HG02610 (cell line): Measurements from ENCODE around the gene BFSP1.

ENCODE experiments used
- ATAC-seq: cut with Tn5 transposase; IDR thresholded peaks from one replicate; pipeline ENCODE4 v1.9.1; 2021; ENCODE audit warnings: mild to moderate bottlenecking, moderate library complexity; ENCODE audit not compliant: unreplicated experiment

The BFSP1 gene

DNA sequence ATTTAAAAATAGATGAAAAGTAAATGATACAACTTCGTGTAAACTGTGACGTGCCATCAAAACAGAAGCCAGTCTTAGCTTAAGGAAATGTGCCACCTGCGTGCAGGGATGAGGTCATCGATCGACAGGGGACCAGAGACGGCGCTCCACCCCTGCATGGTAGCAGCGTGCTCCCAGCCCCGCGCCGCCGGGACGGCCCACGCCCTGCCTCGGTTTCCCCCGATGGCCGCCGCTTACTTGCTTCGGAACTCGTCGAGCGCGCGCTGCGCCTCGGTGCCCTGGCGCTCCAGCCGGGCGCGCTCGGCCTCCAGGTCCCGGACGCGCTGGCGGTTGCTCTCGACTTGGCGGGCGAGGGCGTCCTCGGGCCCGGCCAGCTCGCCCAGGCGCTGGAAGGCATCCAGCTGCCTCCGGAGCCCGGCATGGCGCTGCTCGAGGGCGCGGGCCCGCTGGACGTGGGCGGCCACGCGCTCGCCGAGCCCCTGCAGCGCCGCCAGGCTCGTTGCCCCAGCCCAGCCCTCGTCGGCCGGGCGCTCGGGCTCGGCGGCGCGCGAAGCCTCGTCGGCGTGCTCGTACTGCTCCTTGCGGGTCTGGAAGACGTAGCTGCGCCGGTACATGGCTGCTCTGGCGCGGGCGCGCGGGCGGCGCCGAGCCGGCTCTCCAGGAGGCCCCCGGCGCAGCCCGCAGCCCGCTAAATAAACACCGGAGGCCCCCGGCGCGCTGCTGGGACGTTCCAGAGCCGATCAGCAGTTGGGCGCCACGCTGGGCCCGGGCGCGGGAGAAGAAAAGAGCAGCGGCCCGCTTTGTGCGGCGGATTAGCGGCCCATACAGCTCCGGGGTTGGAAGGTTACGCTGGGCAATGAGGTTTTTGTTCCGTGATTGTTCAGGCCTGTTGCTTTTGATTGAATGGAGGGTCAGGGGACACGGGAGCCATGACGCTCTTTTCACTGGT is at the start of gene BFSP1:
TSS of gene BFSP1 (minus strand) at position 664 of the 949 bp plus-strand sequence. CDS start at position 614, 50 bp downstream.
- ATAC-seq = no peak

DNA sequence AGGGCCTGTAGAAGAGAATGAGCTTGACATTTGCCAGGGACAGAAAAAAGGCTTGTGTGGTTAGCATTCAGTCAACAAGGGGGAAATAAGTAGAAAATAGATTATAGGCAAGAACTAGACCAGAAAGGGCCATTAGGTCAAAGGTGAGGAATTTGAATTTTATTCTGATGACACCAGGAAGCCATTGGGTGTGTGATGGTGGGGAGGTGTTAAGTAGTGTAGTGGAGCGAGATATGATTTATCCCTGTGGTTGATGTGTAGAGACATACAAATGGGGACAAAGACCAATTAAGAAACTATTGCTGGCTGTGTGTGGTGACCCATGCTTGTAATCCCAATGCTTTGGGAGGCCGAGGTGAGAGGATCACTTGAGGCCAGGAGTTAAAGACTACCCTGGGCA is 49.7 kb upstream of the BFSP1 start:
- ATAC-seq = no peak

DNA sequence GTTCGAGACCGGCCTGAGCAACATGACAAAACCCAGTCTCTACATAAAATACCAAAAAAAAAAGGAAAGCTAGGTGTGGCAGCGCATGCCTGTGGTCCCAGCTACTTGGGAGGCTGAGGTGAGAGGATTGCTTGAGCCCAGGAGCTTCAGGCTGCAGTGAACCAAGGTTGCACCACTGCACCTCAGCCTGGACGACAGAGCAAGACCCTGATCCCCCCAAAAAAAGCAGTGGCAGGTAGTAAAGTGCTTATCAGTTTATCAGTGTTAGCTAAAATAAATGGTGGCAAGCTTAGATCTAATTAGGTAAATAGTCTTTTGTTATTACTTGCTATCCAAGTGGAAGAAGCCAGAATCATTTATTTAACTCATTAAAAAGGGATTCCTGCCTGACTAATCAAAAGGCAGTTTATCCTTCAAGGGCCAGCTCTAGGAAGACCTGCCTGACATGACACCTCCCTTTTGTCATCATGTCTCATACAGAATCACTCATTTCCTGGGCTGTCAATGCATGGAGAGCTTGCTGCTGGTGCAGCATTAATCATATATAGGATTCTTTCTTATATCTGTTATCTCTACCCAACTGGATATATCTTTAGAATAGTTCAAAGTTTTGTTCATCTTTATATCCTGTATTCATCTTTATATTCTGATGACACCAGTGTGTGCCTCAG is 48.3 kb upstream of the BFSP1 start:
- no peak for ATAC-seq

DNA sequence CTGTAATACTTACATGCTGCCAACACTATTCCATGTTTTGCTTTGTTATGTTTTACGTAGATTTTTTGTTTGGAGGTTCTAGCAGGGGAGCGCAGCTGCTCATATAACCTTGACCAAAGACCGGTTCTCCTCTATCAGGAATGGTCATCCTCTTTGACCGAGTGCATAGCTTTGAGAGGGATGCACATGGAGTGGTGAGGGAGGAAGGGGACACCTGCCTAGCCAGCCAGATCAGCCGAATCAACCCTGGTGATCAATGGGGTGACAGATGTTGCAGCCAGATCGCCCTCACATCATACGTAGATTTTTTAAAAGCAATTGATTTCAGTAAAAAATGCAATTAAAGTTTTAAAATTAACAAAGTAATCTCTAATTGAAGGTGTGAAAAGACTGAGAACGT is 45.0 kb upstream of the BFSP1 start:
- ATAC-seq = no peak

DNA sequence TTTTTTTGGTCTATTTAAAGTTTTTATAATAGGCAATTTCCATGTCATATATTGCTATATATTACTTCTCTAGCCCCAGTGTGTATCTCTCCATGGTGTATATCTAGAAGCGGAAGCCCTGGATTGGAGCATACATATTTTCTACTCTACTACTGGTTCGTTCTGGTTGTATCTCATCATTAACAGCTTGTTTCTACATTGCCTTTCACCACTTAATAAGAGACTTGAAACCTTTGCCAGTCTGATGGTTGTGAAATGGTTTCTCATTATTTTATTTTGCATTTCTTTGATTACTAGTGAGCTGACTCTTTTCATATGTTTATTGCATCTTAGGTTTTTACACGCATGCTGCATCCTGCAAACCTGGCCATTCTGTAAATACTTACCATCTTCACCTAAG is 42.3 kb upstream of the BFSP1 start:
- ATAC-seq = no peak

DNA sequence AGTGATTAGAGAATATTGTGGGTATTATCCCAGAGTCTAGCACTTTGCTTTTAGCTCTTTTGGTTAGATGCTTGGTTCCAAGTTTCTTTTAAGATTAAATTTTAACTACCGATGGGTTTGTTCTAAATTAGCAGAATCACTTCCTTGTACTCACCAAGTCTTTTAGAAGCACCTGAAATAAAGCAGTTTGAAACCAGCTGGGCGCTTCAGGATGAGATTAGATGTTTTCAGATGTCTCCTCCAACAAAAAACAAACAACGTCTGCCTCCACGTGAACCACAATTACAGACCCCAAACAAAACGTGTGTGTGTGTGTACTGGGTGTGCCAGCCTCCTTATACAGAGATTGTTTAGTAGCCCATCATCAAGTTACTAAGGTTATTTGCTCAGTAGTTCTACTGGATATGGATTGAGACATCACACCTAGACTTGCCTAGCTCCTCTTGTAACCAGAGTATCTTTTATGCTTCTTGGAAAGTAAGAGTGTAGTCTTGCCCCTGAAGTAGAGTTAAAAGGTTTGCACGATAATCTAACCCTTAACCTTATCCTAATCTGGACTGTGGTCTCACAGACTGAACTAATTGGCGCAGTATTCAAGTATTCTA is 41.0 kb upstream of the BFSP1 start:
- ATAC-seq = no peak

DNA sequence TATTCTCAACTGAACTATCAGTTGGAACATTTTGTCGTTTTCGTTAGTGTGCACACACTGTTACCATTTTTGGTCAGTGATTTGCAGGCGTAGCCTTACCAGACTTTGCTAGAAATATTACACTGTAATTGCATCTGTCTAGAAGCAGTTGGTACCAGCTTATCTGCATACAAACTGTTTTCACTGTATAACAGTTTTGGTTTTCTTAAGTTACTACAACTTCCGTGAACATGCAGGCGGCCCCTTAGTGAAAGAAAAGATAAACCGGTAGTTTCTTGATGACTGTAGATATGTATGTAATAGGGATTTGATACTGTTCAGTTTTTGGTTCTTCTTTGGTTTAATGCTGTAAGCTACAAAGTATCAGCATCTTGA is 40.0 kb upstream of the BFSP1 start:
- ATAC-seq = no peak

DNA sequence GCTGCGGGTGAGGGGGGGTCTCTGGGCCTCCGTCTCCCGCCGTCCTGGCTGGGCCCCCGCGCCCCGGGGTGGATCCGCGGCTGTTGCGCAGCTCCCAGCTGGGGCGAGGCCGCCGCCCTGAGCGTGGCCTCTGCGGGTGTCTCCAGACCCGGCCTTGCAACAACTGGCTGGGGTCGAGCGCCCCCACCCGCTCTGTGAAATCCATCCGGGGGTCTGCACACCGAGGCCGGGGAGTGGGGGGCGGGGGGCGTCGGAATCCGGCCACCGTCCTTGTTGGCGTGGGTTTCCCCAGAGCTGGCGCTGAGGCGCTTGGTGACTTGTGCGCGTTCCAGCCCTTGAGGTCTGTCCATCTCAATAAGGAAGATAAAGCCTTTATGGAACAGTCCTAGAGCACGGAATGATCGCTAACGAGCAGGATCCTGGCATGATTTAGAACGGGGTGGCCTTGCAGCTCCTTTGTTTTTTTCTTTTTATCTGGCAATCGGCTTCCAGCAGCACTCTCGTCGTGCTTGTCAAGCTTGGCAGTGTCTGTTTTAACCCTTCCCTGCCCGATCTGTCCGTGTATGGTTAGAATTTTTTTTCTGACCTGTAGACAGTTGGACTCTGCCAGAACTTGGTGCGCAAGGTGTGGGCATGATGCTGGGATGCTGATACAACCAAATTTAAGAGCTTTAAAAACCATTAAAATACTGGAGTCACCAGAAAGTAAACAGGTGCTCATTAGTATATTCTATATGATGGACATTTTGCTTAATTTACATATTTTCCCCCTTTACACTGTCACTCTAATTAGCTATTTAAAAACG is 39.4 kb upstream of the BFSP1 start:
- ATAC-seq = peak; percentile 36

DNA sequence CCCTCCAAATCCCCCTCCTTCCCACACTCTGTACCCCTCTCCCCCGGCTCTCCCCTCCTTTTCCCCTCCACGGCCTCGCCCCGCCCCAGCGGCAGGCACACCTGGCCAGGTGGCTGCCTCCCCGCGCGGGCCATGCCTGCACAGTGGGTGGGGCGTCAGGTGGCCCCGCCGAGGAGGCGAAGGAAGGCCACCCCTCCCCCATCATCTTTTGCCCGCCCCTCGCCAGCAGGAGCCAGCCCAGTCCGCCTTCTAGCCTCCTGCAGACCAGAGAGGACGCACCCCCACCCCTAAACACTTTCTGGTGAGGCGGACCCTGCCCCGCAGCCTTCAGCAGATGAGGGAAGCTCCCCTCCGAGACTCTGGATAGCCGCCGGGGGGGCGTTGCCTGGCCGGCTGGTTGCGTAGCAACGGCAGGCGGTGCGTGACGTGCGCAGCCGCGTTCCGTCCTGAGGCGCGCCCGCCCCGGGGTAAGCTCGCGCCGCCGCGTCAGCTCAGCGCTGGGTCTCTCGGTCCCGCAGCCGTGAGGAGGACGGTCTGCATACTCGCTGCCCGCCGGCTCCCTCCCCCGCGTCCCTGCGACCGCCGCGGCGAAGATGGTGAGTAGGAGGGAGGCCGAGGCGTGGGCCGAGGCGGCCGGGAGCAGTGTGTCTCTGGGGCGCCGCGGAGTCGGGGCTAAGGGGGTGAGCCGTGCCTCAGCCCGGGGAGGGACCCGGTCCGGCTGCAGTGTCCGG is 38.6 kb upstream of the BFSP1 start, which contains the start of gene DSTN:
TSS of gene DSTN (plus strand) at position 460 of the 731 bp plus-strand sequence. CDS start at position 594, 134 bp downstream.
- peak; percentile 94 for ATAC-seq

DNA sequence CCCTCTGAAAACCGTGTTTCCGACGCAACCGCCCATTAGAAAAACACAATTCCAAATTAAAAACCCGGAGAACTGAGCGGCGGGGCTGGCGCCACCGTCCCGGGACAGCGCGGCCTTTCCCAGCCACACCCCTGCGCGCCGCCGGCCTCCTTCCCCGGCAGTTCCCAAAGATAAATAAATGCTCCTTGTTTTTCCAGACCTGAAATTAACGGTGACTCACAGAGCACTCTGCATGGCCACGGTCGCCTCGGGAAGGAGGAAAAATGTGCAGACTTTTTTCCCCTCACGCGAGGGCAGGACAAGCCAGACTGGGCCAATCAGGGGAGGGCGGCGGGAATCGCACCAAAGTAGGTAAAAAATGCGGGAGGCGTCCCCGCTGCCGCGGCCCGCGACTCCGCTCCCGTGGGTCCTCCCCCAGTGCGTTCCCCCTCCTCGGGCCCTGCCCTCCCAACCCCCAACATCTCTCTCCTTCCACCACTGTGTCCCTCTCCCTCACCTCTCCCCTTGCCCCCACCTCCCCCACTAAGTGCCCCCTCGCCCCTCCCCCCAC is 37.9 kb upstream of the BFSP1 start:
- no peak for ATAC-seq

DNA sequence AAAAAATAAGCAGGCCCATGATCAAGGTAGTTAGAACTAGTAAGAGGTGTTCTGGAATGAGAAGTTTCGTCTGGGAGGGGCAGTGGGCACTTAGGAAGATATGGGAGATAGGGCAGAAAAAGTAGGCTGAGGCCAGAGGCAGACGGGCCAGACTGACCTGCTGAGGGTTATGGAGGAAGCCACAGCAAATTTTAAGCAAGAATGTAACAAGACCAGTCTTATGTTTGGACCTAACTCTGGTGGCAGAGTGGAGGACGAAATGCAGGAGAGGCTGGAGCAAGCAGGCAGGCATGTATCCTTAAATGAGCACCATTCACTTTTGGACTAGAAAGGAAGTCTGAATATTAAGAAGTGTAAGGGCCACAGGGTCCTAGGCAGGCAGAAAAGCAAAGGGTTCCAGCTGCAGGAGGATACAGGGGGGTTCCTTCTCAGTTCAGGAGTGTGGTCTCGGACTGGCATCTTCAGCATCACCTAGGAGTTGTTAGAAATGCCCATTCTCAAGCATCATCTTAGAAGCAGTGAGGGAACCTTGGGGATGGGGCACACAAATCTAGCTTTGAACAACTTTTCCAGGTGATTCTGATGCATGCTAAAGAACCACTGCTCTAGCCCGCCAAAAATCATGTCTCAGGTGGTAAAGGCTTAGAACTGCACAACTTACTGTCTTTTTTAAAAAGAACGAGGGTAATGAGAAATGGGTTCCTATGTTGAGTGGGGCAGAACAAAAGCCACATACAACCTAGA is 37.0 kb upstream of the BFSP1 start:
- no peak for ATAC-seq

DNA sequence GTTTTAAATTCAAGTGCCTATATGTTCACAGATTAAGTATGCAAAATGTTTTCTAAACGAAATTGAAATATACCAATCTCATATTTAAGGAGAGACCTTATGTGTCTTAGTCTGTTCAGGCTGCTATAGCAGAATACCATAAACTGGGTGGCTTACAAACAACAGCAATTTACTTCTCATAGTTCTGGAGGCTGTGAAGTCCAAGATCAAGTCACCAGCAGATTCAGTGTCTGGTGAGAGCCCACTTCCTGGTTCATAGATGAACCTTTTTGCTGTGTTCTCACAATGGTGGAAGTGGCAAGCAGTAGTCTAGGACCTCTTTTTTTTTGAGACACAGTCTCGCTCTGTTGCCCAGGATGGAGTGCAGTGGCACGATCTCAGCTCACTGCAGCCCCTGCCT is 35.2 kb upstream of the BFSP1 start:
- ATAC-seq = no peak

DNA sequence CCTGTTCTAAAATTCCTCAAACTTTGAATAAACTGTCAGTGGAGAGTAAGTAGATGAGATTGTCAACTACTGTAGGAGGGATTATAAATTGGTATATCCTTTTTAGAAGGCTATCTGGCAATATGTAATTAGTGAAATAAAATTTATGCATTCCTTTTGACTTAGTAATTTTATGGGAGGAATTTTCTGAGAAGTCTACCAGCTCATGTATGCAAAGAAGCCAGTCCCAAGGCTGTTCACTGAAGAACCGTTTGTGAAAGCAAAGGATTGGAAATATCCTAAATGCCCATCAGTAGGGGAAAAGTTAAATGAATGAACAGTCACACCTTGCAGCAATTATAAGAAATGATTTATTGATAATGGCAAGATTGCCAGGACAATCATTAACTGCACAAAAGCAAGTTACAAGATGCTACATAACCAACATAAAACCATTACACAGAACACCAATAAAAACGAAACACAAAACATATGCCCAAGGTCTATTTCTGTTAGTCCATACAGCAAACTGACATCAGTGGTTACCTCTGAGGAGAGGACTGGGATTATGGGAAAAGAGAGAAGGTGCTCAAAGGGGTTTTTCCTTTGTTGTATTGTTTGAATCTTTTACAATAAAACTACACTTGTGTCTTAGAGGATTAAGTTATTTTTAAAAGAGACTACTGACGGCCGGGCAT is 34.1 kb upstream of the BFSP1 start:
- no peak for ATAC-seq

DNA sequence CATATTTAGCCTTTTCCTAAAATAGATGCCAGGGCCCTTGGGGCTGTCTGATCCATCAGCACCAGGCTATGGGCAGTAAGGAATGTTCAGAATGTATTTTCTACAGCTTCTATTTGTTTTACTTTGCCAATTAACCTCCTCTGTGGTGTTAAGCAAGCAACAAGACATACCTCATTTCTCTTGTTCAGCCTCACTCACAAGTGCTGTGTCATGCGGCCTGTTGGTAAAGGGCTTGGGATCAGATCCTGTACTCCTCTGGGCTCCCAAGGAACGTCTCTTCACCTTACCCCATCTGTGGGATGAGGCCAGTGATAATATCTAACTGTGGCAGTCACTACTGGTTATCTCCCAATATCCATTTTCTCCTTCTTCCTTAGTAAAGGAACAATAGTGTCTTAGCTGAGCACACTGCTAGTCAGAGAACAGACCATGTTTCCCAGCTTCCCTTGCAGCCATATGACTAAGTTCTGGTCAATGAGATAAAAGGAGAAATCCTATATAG is 31.7 kb upstream of the BFSP1 start:
- no peak for ATAC-seq

DNA sequence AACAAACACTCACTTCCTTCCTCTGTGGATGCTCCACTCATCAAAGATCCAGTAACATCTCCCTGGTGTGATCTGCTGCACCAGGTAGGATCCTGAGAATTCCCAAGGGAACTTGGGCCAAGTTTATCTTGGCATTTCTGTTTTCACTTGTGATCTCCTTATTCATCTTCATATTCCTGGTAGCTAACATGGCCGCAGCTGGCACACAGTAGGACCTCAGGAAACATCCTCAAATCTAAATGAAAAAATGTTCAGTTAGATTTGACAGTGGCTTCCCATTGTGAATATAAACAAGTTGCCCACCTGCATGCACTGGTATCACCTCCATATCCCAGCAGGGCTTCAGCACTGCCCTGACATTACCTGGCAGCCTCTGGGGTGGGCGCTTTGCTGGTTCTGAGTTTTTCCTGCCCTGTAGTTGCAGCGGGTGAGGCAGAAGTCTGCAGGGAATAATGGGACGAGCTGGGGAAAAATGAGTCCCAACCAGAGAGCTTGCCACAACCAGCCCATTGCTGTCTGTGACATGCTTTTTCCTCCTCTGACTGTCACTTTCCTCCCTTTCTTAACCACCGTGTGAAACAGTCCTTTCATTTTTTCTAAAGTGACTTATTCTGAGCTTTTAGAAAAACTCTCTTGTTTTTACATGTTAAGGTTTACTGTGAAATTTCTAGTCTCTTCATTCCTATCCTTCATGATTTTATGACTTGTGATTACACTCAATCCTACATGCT is 29.3 kb upstream of the BFSP1 start:
- no peak for ATAC-seq

DNA sequence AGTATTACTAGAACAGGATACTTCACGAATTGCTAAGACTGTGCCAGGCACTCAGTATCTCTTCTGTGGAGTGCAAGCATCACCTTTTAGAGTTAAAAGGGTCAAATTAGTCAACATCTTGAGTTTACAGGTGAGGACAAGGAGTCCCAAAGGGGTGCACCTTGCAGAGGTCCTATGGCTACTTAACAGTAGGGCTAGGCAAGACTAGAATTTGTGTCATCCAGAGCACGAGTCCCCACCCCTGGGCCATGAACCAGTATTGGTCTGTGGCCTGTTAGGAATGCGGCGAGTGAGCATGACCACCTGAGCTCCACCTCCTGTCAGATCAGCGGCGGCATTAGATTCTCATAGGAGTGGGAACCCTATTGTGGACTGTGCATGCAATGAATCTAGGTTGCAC is 28.2 kb upstream of the BFSP1 start:
- no peak for ATAC-seq

DNA sequence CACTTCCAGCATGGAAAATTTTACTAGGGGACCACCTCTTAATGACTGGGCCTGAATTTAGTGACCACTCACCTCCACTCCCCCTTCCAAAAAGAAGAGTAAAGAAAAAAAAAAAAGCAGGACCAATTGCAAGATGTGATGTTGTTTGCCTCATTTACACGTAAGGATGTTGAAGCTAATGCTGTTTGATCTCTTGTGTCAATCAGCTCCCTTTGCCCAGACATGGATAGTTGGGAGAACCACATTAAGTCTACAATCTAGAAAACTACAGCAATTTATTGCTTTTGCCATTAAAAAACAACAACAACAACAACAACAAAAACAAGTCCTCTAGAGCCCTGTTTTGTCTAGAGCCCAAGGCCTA is 27.7 kb upstream of the BFSP1 start:
- no peak for ATAC-seq
